Measurements from ENCODE around the gene PPP2R2C.

Gene PPP2R2C

GRCh38 chr4:6383009-6383404, 89.4 kb downstream of the PPP2R2C start:
- no peak for DNase-seq (ENCODE audit: low read depth in 2 of 2)

GRCh38 chr4:6381571-6382123, 90.8 kb downstream of the PPP2R2C start:
- DNase-seq (ENCODE audit: low read depth in 2 of 2): no peak

DNA sequence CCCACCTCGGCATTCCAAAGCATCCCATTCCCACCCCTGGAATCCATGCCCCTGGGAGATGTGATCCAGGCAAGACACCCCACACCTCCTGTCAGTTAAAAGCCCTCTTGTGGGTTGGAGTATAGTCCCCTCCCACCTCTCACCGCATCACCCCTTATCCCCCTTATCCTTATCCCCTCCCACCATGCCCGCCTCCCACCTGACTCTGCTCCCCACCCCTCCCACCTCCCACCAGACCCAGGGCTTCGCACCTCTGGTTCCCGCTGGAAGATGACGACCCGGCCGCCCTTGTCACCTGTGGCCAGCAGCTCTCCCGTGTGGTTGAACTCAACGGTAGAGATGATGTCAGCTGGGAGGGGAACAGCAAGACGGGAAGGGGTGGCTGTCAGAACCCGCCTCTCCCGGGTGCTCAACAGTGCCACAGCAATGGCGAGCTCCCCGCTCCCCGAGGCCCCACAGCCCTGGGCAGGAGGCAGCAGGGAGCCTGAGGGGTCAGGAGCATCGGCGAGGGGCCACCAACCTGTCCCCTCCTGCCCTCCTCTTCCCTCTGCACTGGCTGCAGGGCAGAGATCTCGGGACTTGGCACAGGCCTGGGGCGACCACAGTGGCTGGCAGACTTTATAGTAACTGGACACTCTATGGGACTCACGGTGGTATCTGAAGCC, 91.5 kb downstream of the PPP2R2C start:
- DNase-seq (ENCODE audit: low read depth in 2 of 2): no peak

- no peak for DNase-seq (ENCODE audit: low read depth in 2 of 2)
These were observed 92.4 kb downstream of the PPP2R2C start for GRCh38 chr4:6379767-6380745.

DNA sequence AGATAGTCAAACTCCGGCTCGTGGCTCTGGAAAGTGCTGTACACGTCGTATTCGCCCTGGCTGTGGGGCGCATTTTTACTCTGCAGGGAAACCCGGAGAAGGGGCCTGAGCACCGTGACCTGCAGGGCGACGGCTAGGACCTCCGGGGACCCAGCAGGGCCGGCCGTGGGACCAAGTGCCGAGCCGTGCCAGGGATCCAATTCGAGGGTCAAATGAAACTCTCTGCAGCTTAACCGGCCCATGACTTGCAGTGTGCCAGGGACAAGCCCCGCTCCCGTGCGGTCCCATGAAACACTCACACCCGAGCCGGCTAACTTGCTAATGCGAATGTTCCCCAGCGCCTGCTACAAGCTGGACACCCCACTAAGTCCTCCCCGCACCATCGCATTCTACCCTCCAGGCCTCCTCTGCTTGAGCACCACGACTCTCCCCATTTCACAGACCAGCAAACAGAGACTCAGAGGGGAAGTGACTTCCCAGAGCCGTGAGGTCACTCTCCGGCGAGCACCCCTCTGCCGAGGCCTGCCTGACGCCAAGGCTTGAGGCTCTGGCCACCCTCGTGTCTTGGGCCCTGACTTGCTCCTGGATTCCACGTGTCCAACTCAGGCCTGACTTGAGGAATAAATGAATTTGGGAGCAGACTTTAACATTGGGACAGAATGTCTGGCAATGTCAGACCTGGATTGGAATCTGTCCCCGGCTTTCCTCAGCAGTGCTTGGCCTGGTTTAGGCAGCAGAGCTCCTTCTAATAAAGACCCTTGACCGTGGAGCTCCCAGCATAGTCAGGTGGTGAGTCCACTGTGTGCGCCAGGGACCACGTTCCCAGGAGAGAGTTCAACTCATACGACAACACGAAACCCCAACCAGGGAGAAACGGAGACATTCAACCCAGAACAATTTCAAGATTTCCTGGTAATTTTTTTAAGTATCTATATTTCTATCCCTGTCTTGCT, 93.6 kb downstream of the PPP2R2C start:
- no peak for DNase-seq (ENCODE audit: low read depth in 2 of 2)

DNA sequence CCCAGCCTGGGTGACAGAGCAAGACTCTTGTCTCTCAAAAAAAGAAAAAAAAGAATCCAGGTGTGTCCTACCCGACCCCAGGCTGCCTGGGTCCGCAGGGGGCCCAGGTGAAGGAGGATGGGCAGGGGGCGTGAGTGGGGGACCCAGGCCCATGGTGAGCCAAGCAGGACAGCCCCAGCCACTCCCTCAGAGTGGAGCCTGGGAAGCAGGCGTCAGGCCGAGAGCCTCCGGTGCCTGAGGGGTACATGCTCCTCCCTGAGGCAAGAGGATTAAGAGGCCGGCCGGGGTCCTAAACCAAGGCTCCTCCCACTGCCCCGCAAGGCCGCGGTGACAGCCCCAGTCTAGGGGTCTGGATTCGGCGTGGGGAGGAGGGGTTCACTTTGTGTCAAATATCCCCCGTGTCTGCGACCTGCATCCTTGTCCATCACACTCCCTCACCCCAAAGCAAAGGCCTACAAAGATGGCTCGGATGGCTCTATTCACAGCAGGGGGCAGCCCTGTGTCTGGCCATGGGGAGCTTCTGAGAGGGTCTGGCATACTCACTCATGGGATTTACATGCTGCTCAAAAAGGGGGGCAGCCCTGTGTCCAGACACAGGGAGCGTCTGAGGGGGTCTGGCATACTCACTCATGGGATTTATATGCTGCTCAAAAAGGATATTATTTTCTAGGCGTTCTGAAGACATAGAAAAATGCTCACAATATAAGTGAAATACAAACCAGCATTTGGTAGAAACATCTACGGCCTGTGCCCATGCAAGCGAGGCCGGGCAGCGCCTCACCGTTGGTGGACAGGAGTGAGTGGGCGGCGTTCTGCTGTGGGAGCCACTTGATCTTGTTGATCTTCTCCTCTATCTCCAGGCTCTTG, 94.6 kb downstream of the PPP2R2C start:
- DNase-seq (ENCODE audit: low read depth in 2 of 2): no peak

DNA sequence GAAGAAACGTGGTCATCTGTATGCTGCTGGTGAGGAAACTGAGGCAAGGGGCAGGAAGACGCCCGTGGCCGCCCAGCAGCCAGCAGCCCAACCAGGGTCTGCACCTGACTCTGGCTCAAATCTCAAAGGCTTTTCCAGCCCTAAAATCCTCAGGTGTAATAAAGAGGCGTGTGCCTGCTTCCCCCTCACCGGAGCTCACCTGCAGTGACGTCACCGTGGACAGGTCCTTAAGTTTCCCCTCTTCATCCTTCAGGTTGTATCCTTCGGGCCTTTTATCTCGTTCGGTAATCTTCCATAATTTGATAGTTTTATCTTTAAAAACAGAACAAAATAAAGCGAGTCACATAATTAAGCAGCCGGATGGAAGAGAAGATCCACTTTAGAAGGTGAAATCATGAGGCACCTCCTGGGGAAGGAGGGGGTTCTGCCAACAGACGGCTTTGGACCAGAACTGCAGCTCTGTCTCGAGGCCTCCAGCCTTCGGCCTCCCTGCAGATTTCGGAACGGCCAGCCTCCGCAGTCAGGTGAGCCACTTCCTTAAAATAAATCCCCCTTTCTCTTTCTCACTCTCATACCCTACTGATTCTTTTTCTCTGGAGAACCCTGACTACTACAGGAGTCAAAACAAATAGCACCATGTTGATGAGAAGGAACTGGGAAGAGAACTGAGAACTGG, 96.7 kb downstream of the PPP2R2C start:
- no peak for DNase-seq (ENCODE audit: low read depth in 2 of 2)

DNA sequence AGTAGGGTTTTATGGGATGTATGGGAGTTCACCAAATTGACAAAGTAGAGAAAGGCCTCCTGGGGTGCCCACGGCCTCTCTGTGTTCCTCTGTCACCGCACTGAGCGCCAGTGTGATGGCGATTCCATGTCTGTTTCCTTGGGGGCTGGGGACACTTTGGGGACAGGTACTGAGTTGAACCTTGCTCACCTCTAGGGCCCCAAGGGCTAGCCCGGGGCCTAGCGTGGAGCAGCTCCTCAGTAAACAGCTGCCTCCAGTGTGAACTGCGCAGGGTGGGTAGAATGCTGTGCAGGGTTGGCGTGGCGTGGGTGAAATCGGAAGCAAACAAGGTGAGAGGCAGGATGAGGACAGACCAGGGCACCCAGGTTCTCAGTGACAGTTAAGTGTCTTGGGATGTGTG, 97.8 kb downstream of the PPP2R2C start:
- DNase-seq (ENCODE audit: low read depth in 2 of 2): no peak

- DNase-seq (ENCODE audit: low read depth in 2 of 2): no peak
These were observed 98.6 kb downstream of the PPP2R2C start for GRCh38 chr4:6373541-6374410.

DNA sequence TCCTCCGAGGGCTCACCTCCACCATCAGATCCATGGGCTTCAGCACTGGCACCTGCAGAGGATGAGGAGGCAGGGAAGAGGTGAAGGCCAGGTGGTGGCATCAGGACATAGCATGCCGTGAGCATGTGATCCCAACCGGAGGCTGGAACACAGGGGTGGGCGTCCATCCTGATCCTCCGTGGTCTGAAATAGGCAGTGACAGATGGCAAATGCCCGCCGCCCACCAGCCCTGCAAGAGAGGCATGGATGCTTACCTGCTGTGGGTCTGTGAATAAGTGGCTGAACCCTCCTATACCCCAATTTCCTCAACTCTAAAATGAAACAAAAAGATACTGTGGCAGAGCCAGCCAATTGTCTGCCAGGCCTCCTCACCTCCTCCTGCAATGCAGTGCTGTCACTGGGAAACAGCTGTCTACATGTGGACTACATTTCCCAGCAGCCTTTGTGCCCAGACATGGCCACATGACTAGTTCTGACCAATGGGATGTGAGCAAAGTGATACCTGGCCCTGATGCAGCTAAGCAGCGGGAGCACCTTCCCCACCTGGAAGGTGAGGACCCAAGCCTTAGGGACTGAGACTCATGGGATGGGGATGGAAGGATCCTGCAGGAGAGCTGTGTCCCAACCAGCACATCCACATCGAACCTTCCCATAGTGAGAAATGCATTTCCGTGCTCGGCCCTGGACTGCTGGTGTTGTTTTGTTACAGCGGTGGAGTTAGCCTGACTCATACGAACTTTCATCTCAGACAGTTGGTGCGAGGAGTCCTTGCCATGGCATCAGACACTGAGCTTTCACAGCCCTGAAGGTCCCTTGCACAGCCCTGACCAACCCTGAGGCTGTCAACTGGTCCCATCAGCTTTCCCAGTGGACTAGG, 99.5 kb downstream of the PPP2R2C start:
- no peak for DNase-seq (ENCODE audit: low read depth in 2 of 2)

- DNase-seq (ENCODE audit: low read depth in 2 of 2): no peak
These were observed 100.6 kb downstream of the PPP2R2C start for GRCh38 chr4:6371812-6372211.

DNA sequence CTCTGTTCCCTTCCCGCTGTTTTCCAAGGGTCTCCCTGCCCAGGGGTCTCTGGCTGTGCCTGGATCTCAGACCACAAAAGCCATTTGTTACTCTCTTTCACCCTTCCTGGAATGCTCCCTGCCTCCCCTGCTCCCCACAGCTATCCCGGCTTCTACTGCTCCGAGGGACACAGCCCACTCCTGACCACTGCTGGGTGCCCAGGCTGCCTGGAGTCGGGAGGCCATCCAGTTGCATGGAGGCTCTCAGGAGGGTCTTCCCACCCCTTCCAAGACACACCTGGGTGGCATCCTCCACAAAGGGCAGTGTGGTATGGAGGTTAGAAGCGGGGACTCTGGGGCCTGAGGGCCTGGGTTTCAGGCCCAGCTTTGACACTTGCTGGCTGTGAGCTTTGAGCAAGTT, 101.1 kb downstream of the PPP2R2C start:
- no peak for DNase-seq (ENCODE audit: low read depth in 2 of 2)

GRCh38 chr4:6369924-6370645, 102.3 kb downstream of the PPP2R2C start:
- DNase-seq (ENCODE audit: low read depth in 2 of 2): no peak

DNA sequence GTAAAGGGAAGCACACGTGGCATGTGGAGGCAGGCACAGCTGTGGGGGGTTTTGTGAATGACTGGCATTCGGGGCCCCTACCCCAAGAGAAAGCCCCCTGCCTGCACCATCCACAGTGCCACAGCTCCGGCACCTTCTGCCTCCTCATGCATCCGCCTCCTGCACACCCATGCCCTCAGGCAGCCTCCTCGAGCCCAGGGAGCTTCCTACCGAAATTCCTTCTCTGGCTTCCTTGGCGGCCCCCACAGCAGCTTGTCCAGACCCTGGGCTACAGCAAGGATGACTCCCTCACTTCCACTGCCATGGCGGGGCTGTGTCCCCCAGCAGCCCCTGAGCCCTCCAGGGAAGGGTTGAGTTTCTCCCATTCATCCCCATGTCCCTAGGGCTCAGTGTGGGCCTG, 102.9 kb downstream of the PPP2R2C start:
- DNase-seq (ENCODE audit: low read depth in 2 of 2): no peak

DNA sequence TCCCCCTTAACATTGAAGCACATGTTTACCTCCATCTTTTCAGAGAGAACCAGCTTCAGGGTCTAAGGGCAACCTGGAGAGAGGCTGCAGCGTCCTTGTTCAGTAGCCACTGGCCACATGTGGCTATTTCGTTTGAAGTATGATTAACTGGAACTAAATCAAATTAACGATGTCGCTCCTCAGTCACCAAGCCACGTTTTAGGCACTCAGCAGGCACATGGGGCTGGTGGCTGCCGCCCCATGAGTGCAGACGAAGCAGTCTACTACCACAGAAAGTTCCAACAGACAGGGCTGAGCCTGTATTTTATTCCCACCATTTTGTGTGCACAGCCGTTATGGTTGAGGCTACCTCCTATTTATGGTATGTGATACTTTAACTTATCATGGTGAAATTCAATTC, 103.4 kb downstream of the PPP2R2C start:
- DNase-seq (ENCODE audit: low read depth in 2 of 2): no peak

DNA sequence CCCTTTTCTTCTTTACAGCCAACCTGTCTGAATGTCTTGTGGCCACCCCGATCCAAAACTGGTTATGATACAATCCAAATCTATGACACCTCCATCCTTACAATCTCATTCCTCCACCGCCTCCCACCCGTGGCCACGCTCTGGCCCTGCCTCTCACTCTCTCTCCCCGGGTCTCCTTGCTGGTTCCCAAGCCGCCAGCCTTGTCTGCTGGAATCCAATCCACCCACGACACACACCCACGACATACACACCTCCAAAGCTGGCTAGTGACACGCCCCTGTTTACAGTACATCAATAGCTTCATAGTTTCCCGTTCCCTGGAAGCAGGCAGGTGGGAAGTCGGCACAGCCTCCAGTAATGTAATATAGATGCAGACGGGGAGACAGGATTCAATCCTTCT, 103.8 kb downstream of the PPP2R2C start:
- no peak for DNase-seq (ENCODE audit: low read depth in 2 of 2)

DNA sequence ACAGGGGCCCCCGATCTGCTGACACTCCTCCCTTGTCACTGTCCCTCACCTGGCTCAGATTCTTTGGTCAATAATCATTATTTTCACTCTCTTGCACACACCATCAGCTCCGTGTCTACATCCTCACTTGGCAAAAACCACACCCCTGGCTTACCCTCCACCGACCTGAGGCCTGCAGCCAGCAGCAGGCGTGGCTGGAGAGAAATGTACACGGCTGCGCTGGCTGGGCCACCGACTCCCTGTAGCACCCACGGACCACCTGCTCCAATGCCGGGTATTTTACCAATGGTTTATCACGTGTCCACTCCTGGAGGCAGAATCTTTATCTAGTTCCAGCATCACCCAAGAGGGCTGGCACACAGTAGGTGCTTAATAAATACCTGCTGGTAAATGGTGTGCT, 104.3 kb downstream of the PPP2R2C start:
- no peak for DNase-seq (ENCODE audit: low read depth in 2 of 2)
